ENCODE data around the gene CYTH3. TPM values are rescaled to one million over a fixed set of nuclear protein-coding genes. Genes with fewer than 3 reads are reported as not detected.

The CYTH3 gene
- total and polyA plus RNA-seq, 2 experiments from 2014 or later = 20.2 to 32.4 TPM

- no peak for TF ChIP-seq CTCF (IDR thresholded peaks at IDR 0.05; ENCODE audit: low read depth, low read length)
- Histone ChIP-seq H3K4me1 (ENCODE audit: low read depth) (peaks cover 10% of the 10 kb centered on the region), H3K27me3 (no peaks in the 10 kb centered on the region), H3K9me3 (ENCODE audit: low read depth) (no peaks in the 10 kb centered on the region), H3K4me3 (no peak overlapping the region), H3K27ac (no peak overlapping the region), H3K36me3 (peaks cover 3% of the 10 kb centered on the region)
- no peak for DNase-seq (ENCODE audit: low read depth in 1 of 2, low spot score in 1 of 2)
Measured at GRCh38 chr7:6172224-6172909, 100.1 kb downstream of the CYTH3 start.

GRCh38 chr7:6171532-6172223, 100.7 kb downstream of the CYTH3 start:
- no peaks in the 10 kb centered on the region for H3K27me3 ChIP-seq
- no peak for DNase-seq (ENCODE audit: low read depth in 1 of 2, low spot score in 1 of 2)
- no peaks in the 10 kb centered on the region for H3K36me3 ChIP-seq
- no peak overlapping the region for H3K4me3 ChIP-seq
- H3K4me1 ChIP-seq (ENCODE audit: low read depth) = peaks cover 17% of the 10 kb centered on the region
- no peak for TF ChIP-seq CTCF (IDR thresholded peaks at IDR 0.05; ENCODE audit: low read depth, low read length)
- no peak overlapping the region for H3K27ac ChIP-seq
- no peaks in the 10 kb centered on the region for H3K9me3 ChIP-seq (ENCODE audit: low read depth)

- H3K4me1 ChIP-seq (ENCODE audit: low read depth) = peaks cover 25% of the 10 kb centered on the region
- H3K27me3 ChIP-seq = no peaks in the 10 kb centered on the region
- no peaks in the 10 kb centered on the region for H3K9me3 ChIP-seq (ENCODE audit: low read depth)
- no peak for DNase-seq (ENCODE audit: low read depth in 1 of 2, low spot score in 1 of 2)
- H3K27ac ChIP-seq = no peak overlapping the region
- H3K4me3 ChIP-seq = no peak overlapping the region
- TF ChIP-seq CTCF (IDR thresholded peaks at IDR 0.05; ENCODE audit: low read depth, low read length) = no peak
- no peaks in the 10 kb centered on the region for H3K36me3 ChIP-seq
Measured at GRCh38 chr7:6170571-6171531, 101.6 kb downstream of the CYTH3 start.

GRCh38 chr7:6169805-6170520, 102.5 kb downstream of the CYTH3 start:
- no peaks in the 10 kb centered on the region for H3K9me3 ChIP-seq (ENCODE audit: low read depth)
- H3K27me3 ChIP-seq = no peaks in the 10 kb centered on the region
- no peaks in the 10 kb centered on the region for H3K36me3 ChIP-seq
- H3K4me3 ChIP-seq = no peak overlapping the region
- no peak for DNase-seq (ENCODE audit: low read depth in 1 of 2, low spot score in 1 of 2)
- H3K27ac ChIP-seq = no peak overlapping the region
- H3K4me1 ChIP-seq (ENCODE audit: low read depth) = peaks cover 26% of the 10 kb centered on the region
- TF ChIP-seq CTCF (IDR thresholded peaks at IDR 0.05; ENCODE audit: low read depth, low read length) = no peak

GRCh38 chr7:6168477-6168868, 104.0 kb downstream of the CYTH3 start:
- Histone ChIP-seq H3K27me3 (no peaks in the 10 kb centered on the region), H3K9me3 (ENCODE audit: low read depth) (no peaks in the 10 kb centered on the region), H3K27ac (peak overlapping the region; percentile 79), H3K4me3 (no peak overlapping the region), H3K36me3 (peaks cover 10% of the 10 kb centered on the region), H3K4me1 (ENCODE audit: low read depth) (peaks cover 26% of the 10 kb centered on the region)
- no peak for DNase-seq (ENCODE audit: low read depth in 1 of 2, low spot score in 1 of 2)
- TF ChIP-seq CTCF (IDR thresholded peaks at IDR 0.05; ENCODE audit: low read depth, low read length) = no peak
